COLO668 (cell line): Measurements from ENCODE around the gene PEAK1.
"Not testable (repeated sequence)": the region's sequence is repeated elsewhere in the genome, so short reads cannot be mapped to it uniquely, and the experiment has no call there.

ENCODE experiments used
- DNase-seq: peaks from one replicate; lab custom pipeline; 2025; ENCODE audit not compliant: unreplicated experiment; lab: John Stamatoyannopoulos, UW

The PEAK1 gene

GRCh38 chr15:77421370-77421700, 1.4 kb upstream of the PEAK1 start:
- no peak for DNase-seq

- peak; percentile 61 for DNase-seq
Measured at GRCh38 chr15:77420610-77421369, 886 bp upstream of the PEAK1 start, which contains the start of gene HMG20A. TSS of gene HMG20A (plus strand) at chr15:77420888. CDS start at chr15:77458408, 37,520 bp downstream.

GRCh38 chr15:77418966-77419835, 703 bp downstream of the PEAK1 start:
- DNase-seq, result peak; percentile 53

GRCh38 chr15:77418391-77418965, 1.4 kb downstream of the PEAK1 start:
- DNase-seq, result no peak

GRCh38 chr15:77417602-77418001, 2.3 kb downstream of the PEAK1 start:
- DNase-seq, result no peak

- DNase-seq, result no peak
Measured at GRCh38 chr15:77416954-77417353, 3.0 kb downstream of the PEAK1 start.

GRCh38 chr15:77416148-77416455, 3.8 kb downstream of the PEAK1 start:
- no peak for DNase-seq

GRCh38 chr15:77415450-77416147, 4.3 kb downstream of the PEAK1 start:
- no peak for DNase-seq

GRCh38 chr15:77414789-77415442, 5.0 kb downstream of the PEAK1 start:
- no peak for DNase-seq

- DNase-seq, result no peak
Measured at GRCh38 chr15:77413699-77414349, 6.1 kb downstream of the PEAK1 start.

- DNase-seq, result no peak
Measured at GRCh38 chr15:77412972-77413698, 6.8 kb downstream of the PEAK1 start.

GRCh38 chr15:77411619-77411976, 8.3 kb downstream of the PEAK1 start:
- DNase-seq, result no peak

- no peak for DNase-seq
Measured at GRCh38 chr15:77410701-77411618, 8.9 kb downstream of the PEAK1 start.

- not testable (repeated sequence) for DNase-seq
Measured at GRCh38 chr15:77410157-77410500, 9.8 kb downstream of the PEAK1 start.

- no peak for DNase-seq
Measured at GRCh38 chr15:77409259-77410156, 10.4 kb downstream of the PEAK1 start.

GRCh38 chr15:77406846-77407245, 13.1 kb downstream of the PEAK1 start:
- DNase-seq, result no peak

- not testable (repeated sequence) for DNase-seq
Measured at GRCh38 chr15:77406173-77406759, 13.6 kb downstream of the PEAK1 start.
